ENCODE data around the gene MTHFD1L.

Gene MTHFD1L

GRCh38 chr6:151130329-151130728 is 264.8 kb downstream of the MTHFD1L start:
- peak; percentile 76 for ATAC-seq
- Mint-ChIP-seq H3K9me3 (peaks cover 17% of the 10 kb centered on the region), H3K4me3 (no peak overlapping the region), H3K27ac (no peak overlapping the region), H3K27me3 (peaks cover 15% of the 10 kb centered on the region), H3K36me3 (peaks cover 8% of the 10 kb centered on the region), H3K4me1 (peaks cover 10% of the 10 kb centered on the region)

- no peak overlapping the region for H3K27ac Mint-ChIP-seq
- ATAC-seq = no peak
- H3K4me1 Mint-ChIP-seq = peaks cover 10% of the 10 kb centered on the region
- H3K36me3 Mint-ChIP-seq = peaks cover 8% of the 10 kb centered on the region
- peaks cover 17% of the 10 kb centered on the region for H3K9me3 Mint-ChIP-seq
- H3K4me3 Mint-ChIP-seq = no peak overlapping the region
- H3K27me3 Mint-ChIP-seq = peaks cover 19% of the 10 kb centered on the region
These were observed 266.0 kb downstream of the MTHFD1L start for GRCh38 chr6:151131324-151132007.

GRCh38 chr6:151136141-151136755 is 270.7 kb downstream of the MTHFD1L start:
- Mint-ChIP-seq H3K4me1 (no peaks in the 10 kb centered on the region), H3K9me3 (peaks cover 13% of the 10 kb centered on the region), H3K36me3 (peaks cover 8% of the 10 kb centered on the region), H3K27ac (no peak overlapping the region), H3K4me3 (no peak overlapping the region), H3K27me3 (peaks cover 29% of the 10 kb centered on the region)
- ATAC-seq = no peak

- Mint-ChIP-seq H3K4me1 (no peaks in the 10 kb centered on the region), H3K4me3 (no peak overlapping the region), H3K27me3 (peaks cover 29% of the 10 kb centered on the region), H3K36me3 (peaks cover 8% of the 10 kb centered on the region), H3K9me3 (peaks cover 10% of the 10 kb centered on the region), H3K27ac (no peak overlapping the region)
- ATAC-seq = no peak
These were observed 272.0 kb downstream of the MTHFD1L start for GRCh38 chr6:151137542-151137941.

GRCh38 chr6:151139524-151139923 is 274.0 kb downstream of the MTHFD1L start:
- no peaks in the 10 kb centered on the region for H3K36me3 Mint-ChIP-seq
- H3K4me3 Mint-ChIP-seq = no peak overlapping the region
- H3K27me3 Mint-ChIP-seq = peaks cover 19% of the 10 kb centered on the region
- H3K9me3 Mint-ChIP-seq = peaks cover 4% of the 10 kb centered on the region
- no peak overlapping the region for H3K27ac Mint-ChIP-seq
- H3K4me1 Mint-ChIP-seq = no peaks in the 10 kb centered on the region
- no peak for ATAC-seq

DNA sequence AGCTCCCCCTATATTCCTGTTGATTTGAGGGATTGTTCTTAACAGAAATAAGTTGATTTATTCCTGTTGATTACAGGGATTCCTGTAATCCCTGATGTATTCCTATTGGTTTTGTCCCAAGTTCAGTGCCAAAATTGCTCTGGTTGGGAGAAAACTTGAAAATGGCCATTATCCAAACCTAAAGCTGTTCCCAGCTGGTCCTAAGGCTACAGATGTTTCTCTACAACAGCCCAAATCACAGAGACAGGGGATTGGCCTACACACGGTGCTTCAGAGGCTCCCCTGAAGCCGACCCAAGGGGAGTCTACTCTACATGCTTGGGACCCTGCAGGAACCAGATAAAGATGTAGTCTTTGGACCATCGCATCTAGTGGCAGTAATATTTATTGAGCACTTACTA is 275.3 kb downstream of the MTHFD1L start:
- Mint-ChIP-seq H3K36me3 (no peaks in the 10 kb centered on the region), H3K9me3 (no peaks in the 10 kb centered on the region), H3K27me3 (peaks cover 9% of the 10 kb centered on the region), H3K4me3 (no peak overlapping the region), H3K27ac (no peak overlapping the region), H3K4me1 (no peaks in the 10 kb centered on the region)
- no peak for ATAC-seq

GRCh38 chr6:151141685-151142084 is 276.2 kb downstream of the MTHFD1L start:
- Mint-ChIP-seq H3K27me3 (peaks cover 9% of the 10 kb centered on the region), H3K27ac (no peak overlapping the region), H3K36me3 (no peaks in the 10 kb centered on the region), H3K4me3 (no peak overlapping the region), H3K9me3 (peaks cover 2% of the 10 kb centered on the region), H3K4me1 (no peaks in the 10 kb centered on the region)
- ATAC-seq = no peak

- Mint-ChIP-seq H3K36me3 (no peaks in the 10 kb centered on the region), H3K27ac (no peak overlapping the region), H3K4me1 (no peaks in the 10 kb centered on the region), H3K27me3 (peaks cover 9% of the 10 kb centered on the region), H3K4me3 (no peak overlapping the region), H3K9me3 (peaks cover 3% of the 10 kb centered on the region)
- no peak for ATAC-seq
These were observed 277.2 kb downstream of the MTHFD1L start for GRCh38 chr6:151142676-151143075.

- ATAC-seq = no peak
- H3K4me1 Mint-ChIP-seq = no peaks in the 10 kb centered on the region
- peaks cover 3% of the 10 kb centered on the region for H3K9me3 Mint-ChIP-seq
- H3K27me3 Mint-ChIP-seq = peaks cover 9% of the 10 kb centered on the region
- no peak overlapping the region for H3K4me3 Mint-ChIP-seq
- H3K27ac Mint-ChIP-seq = no peak overlapping the region
- H3K36me3 Mint-ChIP-seq = no peaks in the 10 kb centered on the region
These were observed 277.8 kb downstream of the MTHFD1L start for GRCh38 chr6:151143337-151143736.

- peaks cover 3% of the 10 kb centered on the region for H3K9me3 Mint-ChIP-seq
- no peak for ATAC-seq
- H3K4me3 Mint-ChIP-seq = no peak overlapping the region
- no peaks in the 10 kb centered on the region for H3K36me3 Mint-ChIP-seq
- H3K27me3 Mint-ChIP-seq = peaks cover 9% of the 10 kb centered on the region
- no peak overlapping the region for H3K27ac Mint-ChIP-seq
- no peaks in the 10 kb centered on the region for H3K4me1 Mint-ChIP-seq
These were observed 278.3 kb downstream of the MTHFD1L start for GRCh38 chr6:151143806-151144205.

- Mint-ChIP-seq H3K9me3 (peaks cover 3% of the 10 kb centered on the region), H3K27me3 (peaks cover 8% of the 10 kb centered on the region), H3K27ac (no peak overlapping the region), H3K4me3 (no peak overlapping the region), H3K4me1 (no peaks in the 10 kb centered on the region), H3K36me3 (no peaks in the 10 kb centered on the region)
- no peak for ATAC-seq
These were observed 281.8 kb downstream of the MTHFD1L start for GRCh38 chr6:151147118-151147832.

GRCh38 chr6:151148111-151148510 is 282.6 kb downstream of the MTHFD1L start:
- Mint-ChIP-seq H3K27ac (no peak overlapping the region), H3K4me3 (no peak overlapping the region), H3K36me3 (no peaks in the 10 kb centered on the region), H3K9me3 (peaks cover 3% of the 10 kb centered on the region), H3K4me1 (no peaks in the 10 kb centered on the region), H3K27me3 (peaks cover 15% of the 10 kb centered on the region)
- no peak for ATAC-seq

DNA sequence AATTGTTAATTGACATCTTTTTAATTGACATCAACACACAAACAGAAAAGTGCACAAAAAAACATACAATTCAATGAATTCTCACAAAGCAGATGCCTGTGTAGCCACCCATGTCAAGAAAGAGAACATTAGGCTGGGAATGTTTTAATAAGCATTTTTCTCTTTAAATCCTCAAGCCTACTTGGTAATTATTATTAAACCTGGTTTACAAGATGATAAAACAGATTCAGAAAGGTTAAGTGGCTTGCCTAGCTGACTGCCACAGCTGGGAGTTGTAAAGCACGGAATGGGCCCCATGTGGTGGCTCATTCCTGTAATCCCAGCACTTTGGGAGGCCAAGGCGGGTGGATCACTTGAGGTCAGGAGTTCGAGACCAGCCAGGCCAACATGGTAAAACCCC is 284.3 kb downstream of the MTHFD1L start:
- Mint-ChIP-seq H3K27ac (no peak overlapping the region), H3K4me1 (no peaks in the 10 kb centered on the region), H3K27me3 (peaks cover 17% of the 10 kb centered on the region), H3K4me3 (no peak overlapping the region), H3K9me3 (peaks cover 3% of the 10 kb centered on the region), H3K36me3 (no peaks in the 10 kb centered on the region)
- no peak for ATAC-seq
